GM19240 (cell line): Measurements from ENCODE around the gene MAP2K3.

Source experiments
- DNase-seq: peaks from one replicate; pipeline ENCODE4 v3.0.0; 2011; ENCODE audit warnings: low spot score; ENCODE audit not compliant: insufficient read length

The MAP2K3 gene

GRCh38 chr17:21252796-21253645 lies 31.5 kb upstream of the MAP2K3 start, which contains the start of gene NATD1:
Gene NATD1 (minus strand): TSS chr17:21253410. CDS start chr17:21253264, 146 bp downstream.
- peak; percentile 86 for DNase-seq

GRCh38 chr17:21253646-21254441 lies 30.7 kb upstream of the MAP2K3 start:
- no peak for DNase-seq

GRCh38 chr17:21258593-21258992 lies 25.9 kb upstream of the MAP2K3 start:
- no peak for DNase-seq

GRCh38 chr17:21262259-21262993 lies 22.1 kb upstream of the MAP2K3 start:
- DNase-seq, result no peak

GRCh38 chr17:21263376-21263775 lies 21.1 kb upstream of the MAP2K3 start:
- no peak for DNase-seq

DNA sequence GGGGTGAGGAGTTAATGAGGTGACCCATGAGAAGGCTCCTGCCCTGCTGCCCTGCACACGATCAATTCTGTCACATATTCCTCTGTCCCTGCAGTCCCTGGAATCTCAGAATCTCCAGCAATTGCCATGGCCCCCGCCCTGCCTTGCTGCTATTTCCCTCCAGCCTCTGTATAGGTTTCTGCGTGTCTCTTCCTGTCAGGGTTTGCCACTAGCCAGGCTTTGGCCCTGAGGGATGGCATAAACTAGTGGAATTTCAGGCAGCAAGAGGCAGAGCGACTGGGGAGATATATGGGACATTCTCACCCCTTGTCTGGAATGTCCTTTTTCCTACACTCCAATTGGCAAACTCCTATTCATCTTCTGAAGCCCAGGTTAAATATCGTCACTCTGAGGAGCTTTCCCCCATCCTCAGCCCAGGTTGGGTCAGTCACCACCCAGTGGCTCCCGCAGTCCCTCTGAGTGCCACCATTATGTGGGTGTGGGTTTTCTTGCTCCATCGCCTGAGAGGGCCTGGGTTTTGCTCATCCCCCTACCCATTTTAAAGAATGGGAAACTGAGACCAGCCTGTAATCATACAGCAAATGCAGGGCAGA lies 15.8 kb upstream of the MAP2K3 start:
- no peak for DNase-seq

GRCh38 chr17:21269394-21269793 lies 15.1 kb upstream of the MAP2K3 start:
- DNase-seq, result no peak

DNA sequence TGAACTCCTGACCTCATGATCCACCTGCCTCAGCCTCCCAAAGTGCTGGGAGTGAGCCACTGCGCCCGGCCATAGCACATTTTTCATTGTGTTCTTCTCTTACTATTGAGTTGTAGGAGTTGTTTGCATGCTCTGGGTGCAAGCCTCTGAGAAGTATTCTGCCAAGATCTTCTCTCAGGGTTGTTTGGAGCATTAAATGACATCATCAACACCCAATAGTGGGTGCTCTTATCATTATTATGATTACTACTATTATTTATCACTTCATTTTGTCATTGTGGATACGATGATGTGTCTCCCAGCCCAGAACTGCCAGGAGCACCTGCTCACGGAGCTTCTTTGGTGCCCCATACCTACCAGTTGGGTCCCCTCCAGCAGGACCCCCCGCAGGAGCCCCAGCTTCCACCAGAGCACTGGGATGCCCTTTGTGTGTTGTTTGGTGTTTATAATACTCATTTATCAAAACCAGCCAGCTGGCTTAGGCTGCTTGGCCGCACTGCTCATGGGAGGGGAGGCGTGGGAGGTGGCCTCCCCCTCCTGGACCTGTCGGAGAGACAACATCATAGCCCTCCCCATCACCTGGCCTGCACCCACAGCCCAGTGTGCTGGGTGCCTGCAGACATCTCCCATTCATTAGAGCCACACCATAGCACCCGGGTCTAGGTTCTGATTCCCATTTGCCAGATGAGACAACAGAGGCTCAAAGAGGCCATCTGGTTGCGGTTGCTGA lies 12.9 kb upstream of the MAP2K3 start:
- DNase-seq, result no peak

DNA sequence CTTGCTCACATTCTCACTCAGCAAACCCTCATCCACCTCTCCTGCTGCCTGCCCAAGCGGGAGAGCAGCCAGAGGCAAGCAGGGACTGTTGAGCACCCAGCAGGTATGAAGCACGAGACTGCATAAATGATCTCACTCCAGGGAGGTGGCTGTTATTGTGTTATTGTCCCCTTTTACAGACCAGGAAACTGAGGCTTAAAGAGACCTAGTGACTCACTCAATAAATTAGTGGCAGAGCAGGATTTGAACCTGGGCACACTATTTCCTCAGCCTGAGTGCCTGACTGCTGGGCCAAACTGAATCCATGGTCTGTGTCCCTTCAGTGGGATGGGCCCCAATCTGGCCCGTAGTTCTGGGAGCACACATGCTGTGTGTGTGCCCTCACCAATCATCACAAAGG lies 12.3 kb upstream of the MAP2K3 start:
- DNase-seq, result no peak

- DNase-seq, result no peak
Measured at GRCh38 chr17:21272881-21273792, 11.4 kb upstream of the MAP2K3 start.

DNA sequence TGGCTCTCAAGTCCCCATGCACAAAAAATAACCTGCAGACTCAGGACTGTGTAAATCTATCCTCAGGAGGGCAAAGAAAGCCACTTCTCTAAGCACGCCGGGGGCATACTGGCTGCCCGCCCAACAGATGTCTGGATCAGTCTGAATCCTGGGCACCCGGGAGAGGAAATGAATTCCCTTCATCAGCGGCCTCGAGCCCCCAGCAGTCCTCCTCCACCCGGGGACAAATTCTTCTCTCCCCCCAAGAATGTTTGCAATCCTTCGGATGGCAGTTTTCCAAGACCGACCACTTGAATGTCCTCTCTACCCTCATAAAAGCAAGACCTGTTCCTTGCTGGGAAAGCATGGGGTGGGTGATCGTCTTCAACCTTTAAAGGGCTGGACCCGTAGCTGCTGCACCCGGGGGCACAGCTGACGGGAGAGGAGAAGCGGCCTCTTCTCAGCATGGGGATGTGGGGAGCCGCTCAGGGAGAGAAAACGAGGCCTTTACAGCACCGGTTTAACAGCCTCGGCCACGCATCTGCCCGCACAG lies 9.4 kb upstream of the MAP2K3 start:
- no peak for DNase-seq

- DNase-seq, result peak; percentile 96
Measured at GRCh38 chr17:21275579-21276263, 8.8 kb upstream of the MAP2K3 start.

DNA sequence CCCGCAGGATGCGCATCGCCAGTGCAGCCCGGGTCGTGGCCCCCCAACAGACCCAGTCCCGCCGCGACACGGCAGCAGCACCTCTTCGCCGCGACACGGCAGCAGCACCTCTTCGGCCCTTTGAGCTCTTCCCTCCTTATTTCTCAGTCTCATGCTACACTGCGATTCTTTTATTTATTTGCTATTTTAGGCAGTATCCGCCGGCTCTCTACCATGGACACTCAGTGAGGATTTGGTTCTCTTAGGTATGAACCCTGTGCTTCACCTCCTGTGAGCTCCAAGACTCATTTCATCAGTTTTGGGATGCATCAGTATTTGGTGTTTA lies 8.3 kb upstream of the MAP2K3 start:
- no peak for DNase-seq

GRCh38 chr17:21277332-21277731 lies 7.2 kb upstream of the MAP2K3 start:
- no peak for DNase-seq

GRCh38 chr17:21278450-21279197 lies 5.9 kb upstream of the MAP2K3 start:
- no peak for DNase-seq

GRCh38 chr17:21279198-21279535 lies 5.3 kb upstream of the MAP2K3 start:
- no peak for DNase-seq

GRCh38 chr17:21279582-21279981 lies 4.9 kb upstream of the MAP2K3 start:
- DNase-seq, result no peak

DNA sequence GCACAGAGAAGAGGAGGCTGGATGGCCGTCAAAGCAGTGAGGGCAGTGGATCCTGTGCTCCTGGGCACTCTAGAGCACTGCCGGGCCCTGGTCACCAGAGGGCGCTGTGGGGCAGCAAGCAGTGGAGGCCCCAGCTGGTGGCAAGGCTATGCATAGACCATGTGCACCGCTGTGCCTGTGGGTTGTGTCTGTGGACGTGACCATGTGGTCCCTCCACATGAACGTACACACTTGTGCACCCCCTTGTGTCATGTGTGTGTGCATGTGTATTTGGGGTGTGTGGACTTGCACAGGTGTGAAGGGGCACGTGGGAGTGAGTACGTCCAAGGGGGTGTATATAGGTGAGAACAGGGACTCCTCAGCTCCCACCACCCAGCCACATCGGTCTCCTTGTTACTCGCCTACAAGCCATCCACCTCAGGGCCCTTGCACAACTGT lies 4.4 kb upstream of the MAP2K3 start:
- peak; percentile 82 for DNase-seq
